KMS-11 (cell line): Measurements from ENCODE around the gene EHMT2.
"Not testable (repeated sequence)": the region's sequence is repeated elsewhere in the genome, so short reads cannot be mapped to it uniquely, and the experiment has no call there.

ENCODE experiments used
- H2AFZ ChIP-seq: fragments of 200-600 bp; sonication (generic); 2 replicates; pipeline ENCODE4 v1.6.1; 2016; ENCODE audit warnings: antibody characterized with exemption, mixed run types, low read depth
- H3K27ac ChIP-seq: fragments of 200-600 bp; sonication (generic); 2 replicates; pipeline ENCODE4 v1.6.1; 2016; ENCODE audit warnings: mild to moderate bottlenecking, mixed run types
- H3K27me3 ChIP-seq: fragments of 200-600 bp; sonication (generic); 2 replicates; pipeline ENCODE4 v1.6.1; 2017; ENCODE audit warnings: mild to moderate bottlenecking, low read depth, mixed run types, moderate library complexity; ENCODE audit not compliant: insufficient read depth
- H3K36me3 ChIP-seq: fragments of 200-600 bp; sonication (generic); 2 replicates; pipeline ENCODE4 v1.6.1; 2017; ENCODE audit warnings: mild to moderate bottlenecking, mixed run types; ENCODE audit not compliant: insufficient read depth
- H3K4me1 ChIP-seq: fragments of 200-600 bp; sonication (generic); 2 replicates; pipeline ENCODE4 v1.6.1; 2016; ENCODE audit warnings: mild to moderate bottlenecking, low read depth, mixed run types; ENCODE audit not compliant: poor library complexity, severe bottlenecking
- H3K4me2 ChIP-seq: fragments of 200-600 bp; sonication (generic); 2 replicates; pipeline ENCODE4 v1.7.0; 2016; ENCODE audit warnings: mild to moderate bottlenecking, mixed run types
- H3K4me3 ChIP-seq: fragments of 200-600 bp; sonication (generic); IDR thresholded peaks from 2 replicates; pipeline ENCODE4 v1.6.1; 2017; ENCODE audit warnings: low read depth, low read length, mixed read lengths; ENCODE audit not compliant: insufficient read depth
- H3K79me2 ChIP-seq: fragments of 200-600 bp; sonication (generic); 2 replicates; pipeline ENCODE4 v1.6.1; 2016; ENCODE audit warnings: low read depth, mixed run types; ENCODE audit not compliant: insufficient read depth
- H3K9ac ChIP-seq: fragments of 200-600 bp; sonication (generic); 2 replicates; pipeline ENCODE4 v1.6.1; 2016; ENCODE audit warnings: mild to moderate bottlenecking, mixed run types
- H4K20me1 ChIP-seq: fragments of 200-600 bp; sonication (generic); 2 replicates; pipeline ENCODE4 v1.6.1; 2016; ENCODE audit warnings: mild to moderate bottlenecking, mixed run types; ENCODE audit not compliant: insufficient read depth
- TF ChIP-seq, protein P1 (sequence below): fragments of 200-600 bp; sonication (generic); conservative IDR thresholded peaks from 2 replicates; pipeline ENCODE4 v1.6.1; 2017; ENCODE audit warnings: low read depth, mild to moderate bottlenecking, antibody characterized with exemption, low read length, moderate library complexity, mixed read lengths

Gene EHMT2

DNA sequence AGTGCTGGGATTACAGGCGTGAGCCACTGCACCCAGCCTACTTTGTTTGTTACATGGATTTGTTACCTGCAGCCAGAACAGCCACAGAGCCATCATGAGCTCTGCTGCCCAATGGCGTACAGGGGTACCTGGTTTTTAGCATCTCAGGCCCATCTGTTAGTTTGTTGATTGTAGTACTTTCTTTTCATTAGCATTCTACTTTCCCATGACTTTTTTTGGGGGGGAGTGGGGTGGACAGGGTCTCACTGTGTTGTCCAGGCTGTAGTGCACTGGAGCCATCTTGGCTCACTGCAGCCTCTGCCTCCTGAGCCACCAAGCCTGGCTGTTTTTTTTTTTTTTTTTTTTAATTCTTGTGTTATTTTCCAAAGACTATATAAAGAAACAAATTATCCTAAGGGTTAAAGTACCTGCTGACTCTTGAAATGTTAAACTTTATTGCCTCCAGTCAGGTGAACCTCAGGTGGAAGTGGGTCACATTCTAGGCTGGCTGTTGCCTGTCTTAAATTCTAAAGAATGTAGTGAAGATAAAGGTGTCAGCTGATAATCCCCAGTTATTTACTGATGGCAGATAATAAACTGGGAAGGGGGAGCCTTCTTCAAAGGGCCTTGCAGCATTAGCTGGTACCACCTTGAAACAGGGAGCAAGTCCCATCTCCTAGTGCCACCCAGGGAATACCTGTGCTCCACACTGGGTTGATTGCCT lies 50.1 kb downstream of the EHMT2 start:
- H3K4me3 ChIP-seq, result no peak overlapping the region
- no peak overlapping the region for H3K9ac ChIP-seq
- H3K36me3 ChIP-seq, result no peaks in the 10 kb centered on the region
- no peak overlapping the region for H3K27ac ChIP-seq
- no peaks in the 10 kb centered on the region for H3K4me1 ChIP-seq
- TF ChIP-seq, protein P1, sequence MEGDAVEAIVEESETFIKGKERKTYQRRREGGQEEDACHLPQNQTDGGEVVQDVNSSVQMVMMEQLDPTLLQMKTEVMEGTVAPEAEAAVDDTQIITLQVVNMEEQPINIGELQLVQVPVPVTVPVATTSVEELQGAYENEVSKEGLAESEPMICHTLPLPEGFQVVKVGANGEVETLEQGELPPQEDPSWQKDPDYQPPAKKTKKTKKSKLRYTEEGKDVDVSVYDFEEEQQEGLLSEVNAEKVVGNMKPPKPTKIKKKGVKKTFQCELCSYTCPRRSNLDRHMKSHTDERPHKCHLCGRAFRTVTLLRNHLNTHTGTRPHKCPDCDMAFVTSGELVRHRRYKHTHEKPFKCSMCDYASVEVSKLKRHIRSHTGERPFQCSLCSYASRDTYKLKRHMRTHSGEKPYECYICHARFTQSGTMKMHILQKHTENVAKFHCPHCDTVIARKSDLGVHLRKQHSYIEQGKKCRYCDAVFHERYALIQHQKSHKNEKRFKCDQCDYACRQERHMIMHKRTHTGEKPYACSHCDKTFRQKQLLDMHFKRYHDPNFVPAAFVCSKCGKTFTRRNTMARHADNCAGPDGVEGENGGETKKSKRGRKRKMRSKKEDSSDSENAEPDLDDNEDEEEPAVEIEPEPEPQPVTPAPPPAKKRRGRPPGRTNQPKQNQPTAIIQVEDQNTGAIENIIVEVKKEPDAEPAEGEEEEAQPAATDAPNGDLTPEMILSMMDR, result no peak
- no peak overlapping the region for H2AFZ ChIP-seq
- no peaks in the 10 kb centered on the region for H3K79me2 ChIP-seq
- H4K20me1 ChIP-seq, result no peaks in the 10 kb centered on the region
- H3K27me3 ChIP-seq, result no peaks in the 10 kb centered on the region
- H3K4me2 ChIP-seq, result no peak overlapping the region

DNA sequence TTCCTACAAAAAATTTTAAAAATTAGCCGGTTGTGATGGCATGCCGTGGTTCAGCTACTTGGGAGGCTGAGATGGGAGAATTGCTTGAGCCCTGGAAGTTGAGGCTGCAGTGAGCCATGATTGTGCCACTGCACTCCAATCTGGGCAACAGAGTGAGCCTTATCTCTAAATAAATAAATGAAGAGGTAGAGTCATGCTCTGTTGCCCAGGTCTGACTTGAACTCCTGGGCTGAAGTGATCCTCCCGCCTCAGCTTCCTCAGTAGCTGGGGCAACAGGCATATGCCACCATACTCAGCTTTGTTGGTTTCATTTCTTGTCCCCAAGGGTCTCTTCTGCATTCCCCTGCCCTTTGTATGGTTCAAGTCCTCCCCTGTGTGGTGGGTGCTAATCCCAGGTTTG lies 53.0 kb downstream of the EHMT2 start:
- no peaks in the 10 kb centered on the region for H3K27me3 ChIP-seq
- no peaks in the 10 kb centered on the region; the same call in 1 of the 2 replicates for H3K36me3 ChIP-seq
- TF ChIP-seq, protein P1, result no peak
- 0 out of 2 replicates have a peak, but pooled peaks cover 3% of the 10 kb centered on the region for H4K20me1 ChIP-seq
- no peaks in the 10 kb centered on the region; the same call in 1 of the 2 replicates for H3K79me2 ChIP-seq
- peaks cover 18% of the 10 kb centered on the region for H3K4me1 ChIP-seq
- no peak overlapping the region for H2AFZ ChIP-seq
- H3K27ac ChIP-seq, result no peak overlapping the region
- no peak overlapping the region for H3K9ac ChIP-seq
- no peak overlapping the region for H3K4me3 ChIP-seq
- H3K4me2 ChIP-seq, result no peak overlapping the region

DNA sequence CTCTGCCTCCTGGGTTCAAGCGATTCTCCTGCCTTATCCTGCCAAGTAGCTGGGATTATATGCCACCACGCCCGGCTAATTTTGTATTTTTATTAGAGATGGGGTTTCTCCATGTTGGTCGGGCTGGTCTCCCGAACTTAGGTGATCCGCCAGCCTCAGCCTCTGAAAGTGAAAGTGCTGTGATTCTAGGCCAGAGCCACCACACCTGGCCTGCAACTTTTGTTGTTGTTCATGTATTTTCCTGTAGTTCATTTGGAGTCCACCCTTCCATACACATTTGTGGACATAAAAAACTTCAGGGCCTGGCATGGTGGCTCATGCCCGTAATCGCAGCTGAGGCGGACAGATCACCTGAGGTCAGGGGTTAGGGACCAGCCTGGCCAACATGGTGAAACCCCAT lies 55.4 kb downstream of the EHMT2 start:
- Histone ChIP-seq H3K27ac (no peak overlapping the region), H3K9ac (no peak overlapping the region), H4K20me1 (peaks cover 27% of the 10 kb centered on the region), H3K4me2 (no peak overlapping the region), H3K27me3 (no peaks in the 10 kb centered on the region), H2AFZ (no peak overlapping the region), H3K79me2 (peaks cover 15% of the 10 kb centered on the region), H3K4me1 (peaks cover 41% of the 10 kb centered on the region), H3K4me3 (no peak overlapping the region), H3K36me3 (peaks cover 11% of the 10 kb centered on the region; the same call in 1 of the 2 replicates)
- TF ChIP-seq, protein P1, result no peak

DNA sequence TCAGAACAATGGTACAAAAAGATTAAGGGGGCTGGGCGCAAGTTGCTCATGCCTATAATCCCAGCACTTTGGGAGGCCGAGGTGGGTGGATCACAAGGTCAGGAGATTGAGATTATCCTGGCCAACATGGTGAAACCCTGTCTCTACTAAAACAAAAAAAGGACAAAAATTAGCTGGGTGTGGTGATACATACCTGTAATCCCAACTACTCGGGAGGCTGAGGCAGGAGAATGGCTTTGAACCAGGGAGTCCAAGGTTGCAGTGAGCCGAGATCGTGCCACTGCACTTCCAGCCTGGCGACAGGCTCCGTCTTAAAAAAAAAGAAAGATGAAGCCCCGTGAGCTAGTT lies 57.7 kb downstream of the EHMT2 start:
- peaks cover 34% of the 10 kb centered on the region for H4K20me1 ChIP-seq
- H3K9ac ChIP-seq, H2AFZ ChIP-seq: not testable (repeated sequence)

GRCh38 chr6:31838968-31839367 lies 58.5 kb downstream of the EHMT2 start:
- H3K79me2 ChIP-seq, result peaks cover 46% of the 10 kb centered on the region
- no peak overlapping the region; the same call in 1 of the 2 replicates for H3K27ac ChIP-seq

More for the DNA sequence above, 57.7 kb downstream of the EHMT2 start:
- not testable (repeated sequence) for H3K4me3 ChIP-seq, H3K27me3 ChIP-seq, H3K4me2 ChIP-seq
- peaks cover 38% of the 10 kb centered on the region for H3K79me2 ChIP-seq
- peaks cover 28% of the 10 kb centered on the region; the same call in 1 of the 2 replicates for H3K36me3 ChIP-seq
- peaks cover 46% of the 10 kb centered on the region for H3K4me1 ChIP-seq
- peak overlapping the region; percentile 15; the same call in 1 of the 2 replicates for H3K27ac ChIP-seq

GRCh38 chr6:31838114-31838553 lies 59.4 kb downstream of the EHMT2 start:
- H3K79me2 ChIP-seq, result peaks cover 54% of the 10 kb centered on the region
- H3K4me2 ChIP-seq, result peak overlapping the region; percentile 100
- H3K4me3 ChIP-seq, H3K27me3 ChIP-seq, H3K9ac ChIP-seq, H2AFZ ChIP-seq: not testable (repeated sequence)
- peaks cover 56% of the 10 kb centered on the region for H3K4me1 ChIP-seq
- H3K27ac ChIP-seq, result peak overlapping the region; percentile 26; the same call in 1 of the 2 replicates
- peaks cover 34% of the 10 kb centered on the region for H4K20me1 ChIP-seq
- H3K36me3 ChIP-seq, result peaks cover 28% of the 10 kb centered on the region; the same call in 1 of the 2 replicates

More at GRCh38 chr6:31838968-31839367, 58.5 kb downstream of the EHMT2 start:
- Histone ChIP-seq H3K4me2 (peak overlapping the region; percentile 100; the same call in 1 of the 2 replicates), H4K20me1 (peaks cover 34% of the 10 kb centered on the region), H3K27me3 (no peaks in the 10 kb centered on the region), H3K9ac (no peak overlapping the region), H2AFZ (no peak overlapping the region), H3K4me1 (peaks cover 50% of the 10 kb centered on the region), H3K4me3 (no peak overlapping the region), H3K36me3 (peaks cover 28% of the 10 kb centered on the region; the same call in 1 of the 2 replicates)
- TF ChIP-seq, protein P1, result no peak
